Effector memory CD8-positive, alpha-beta T cell (primary cell): ENCODE results near the gene FAM168B.

Experiments used
- ATAC-seq: fragments of 150-1000 bp; cut with Tn5 transposase; replicated peaks from 2 replicates; pipeline ENCODE4 v1.10.0; 2021; ENCODE audit warnings: mild to moderate bottlenecking, moderate library complexity
- DNase-seq, 3 experiments: peaks; one replicate each; pipeline ENCODE4 v3.0.0; 2021
- H3K27ac Mint-ChIP-seq, 2 donors: one replicate each; pipeline ENCODE4 v1.8.0; 2022; ENCODE audit warnings: mild to moderate bottlenecking in 2 of 2, mixed read lengths in 2 of 2, moderate library complexity in 2 of 2
- H3K27me3 Mint-ChIP-seq, 2 donors: one replicate each; pipeline ENCODE4 v1.8.0; 2022; ENCODE audit warnings: mixed read lengths in 2 of 2
- H3K36me3 Mint-ChIP-seq: one replicate; pipeline ENCODE4 v1.8.0; 2022; ENCODE audit warnings: mild to moderate bottlenecking, moderate library complexity, mixed read lengths; ENCODE audit not compliant: insufficient read depth
- H3K4me1 Mint-ChIP-seq, 2 donors: one replicate each; pipeline ENCODE4 v1.8.0; 2022; ENCODE audit warnings: low read depth in 2 of 2, mixed read lengths in 2 of 2
- H3K4me3 Mint-ChIP-seq, 2 donors: one replicate each; pipeline ENCODE4 v1.8.0; 2022; ENCODE audit warnings: mild to moderate bottlenecking in 2 of 2, mixed read lengths in 2 of 2, moderate library complexity in 2 of 2
- H3K9me3 Mint-ChIP-seq, 2 donors: one replicate each; pipeline ENCODE4 v1.8.0; 2022; ENCODE audit warnings: mixed read lengths in 2 of 2
- total RNA-seq, 9 experiments: gene quantifications; one replicate each; lab custom pipeline; 2026; lab: John Stamatoyannopoulos, UW

Gene FAM168B, protein sequence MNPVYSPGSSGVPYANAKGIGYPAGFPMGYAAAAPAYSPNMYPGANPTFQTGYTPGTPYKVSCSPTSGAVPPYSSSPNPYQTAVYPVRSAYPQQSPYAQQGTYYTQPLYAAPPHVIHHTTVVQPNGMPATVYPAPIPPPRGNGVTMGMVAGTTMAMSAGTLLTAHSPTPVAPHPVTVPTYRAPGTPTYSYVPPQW
- 100 to 197 (median 186) reads per million in 9 experiments for total RNA-seq

DNA sequence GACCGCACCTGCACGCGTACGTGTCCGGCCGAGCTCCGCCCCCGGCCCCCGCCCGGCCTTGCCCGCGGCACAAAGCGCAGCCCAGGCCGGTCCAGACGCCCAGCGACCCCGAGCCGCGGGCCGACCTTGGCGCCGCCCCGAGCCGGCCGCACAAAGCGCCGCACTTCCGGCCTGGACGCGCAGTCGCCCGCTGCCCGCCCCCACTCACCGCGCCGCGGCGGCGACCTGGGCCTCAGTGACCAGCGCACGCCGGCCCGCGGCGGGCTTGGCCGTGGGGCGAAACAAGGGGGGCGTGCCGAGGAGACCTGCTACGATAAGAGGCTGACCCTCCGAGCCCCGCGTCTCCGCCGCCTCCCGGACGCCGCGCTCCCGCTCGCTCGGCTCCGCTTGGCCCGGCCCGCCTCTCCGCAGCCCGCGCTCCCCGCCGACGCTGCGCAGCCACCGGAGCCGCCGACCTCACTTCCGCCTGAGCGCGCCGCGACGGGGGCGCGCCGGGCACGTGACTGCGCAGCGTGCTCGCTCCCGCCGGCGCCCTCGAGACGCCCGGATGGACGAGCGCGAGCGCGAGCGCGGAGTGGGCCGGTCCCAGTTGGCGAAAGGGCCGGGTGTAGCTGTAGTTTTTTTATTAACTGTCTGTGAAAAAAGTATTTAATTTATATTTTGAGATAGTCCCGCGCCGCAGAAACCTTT is at the start of gene FAM168B:
TSS of gene FAM168B (minus strand) at position 455 of the 690 bp plus-strand sequence. CDS start 10,814 bp downstream, outside the sequence.
- Mint-ChIP-seq H3K9me3 (no peaks in the 10 kb centered on the region), H3K4me1 (peaks cover 7 to 27% of the 10 kb centered on the region in 2 donors), H3K27me3 (no peaks in the 10 kb centered on the region), H3K36me3 (peaks cover 32% of the 10 kb centered on the region), H3K27ac (peak within 1 kb of the TSS; percentile 95 to 97), H3K4me3 (peak within 1 kb of the TSS; percentile 87 to 95)
- ATAC-seq: peak; percentile 84
- peak; percentile 81 to 91 (median 89) for DNase-seq

DNA sequence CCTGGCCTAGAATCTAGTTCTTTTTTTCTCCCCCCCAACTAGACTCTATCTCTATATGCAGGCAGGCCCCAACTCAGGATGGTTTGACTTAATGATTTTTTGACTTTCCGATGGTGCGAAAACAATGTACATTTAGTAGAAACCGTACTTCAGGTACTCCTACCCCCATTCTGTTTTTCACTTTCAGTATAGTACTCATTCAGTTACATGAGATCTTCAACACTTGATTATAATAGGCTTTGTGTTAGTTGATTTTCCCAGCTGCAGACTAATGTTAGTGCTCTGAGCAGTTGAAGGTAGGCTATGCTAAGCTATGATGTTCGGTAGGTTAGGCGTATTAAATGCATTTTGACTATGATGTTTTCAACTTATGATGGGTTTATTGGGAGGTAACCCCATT is 49.6 kb upstream of the FAM168B start:
- no peak for DNase-seq
- Mint-ChIP-seq H3K4me1 (peaks cover 16 to 21% of the 10 kb centered on the region in 2 donors), H3K4me3 (no peak overlapping the region), H3K36me3 (peaks cover 75% of the 10 kb centered on the region), H3K27me3 (no peaks in the 10 kb centered on the region), H3K9me3 (no peaks in the 10 kb centered on the region), H3K27ac (peak overlapping the region in 1 of 2 donors; percentile 44)
- ATAC-seq: no peak

DNA sequence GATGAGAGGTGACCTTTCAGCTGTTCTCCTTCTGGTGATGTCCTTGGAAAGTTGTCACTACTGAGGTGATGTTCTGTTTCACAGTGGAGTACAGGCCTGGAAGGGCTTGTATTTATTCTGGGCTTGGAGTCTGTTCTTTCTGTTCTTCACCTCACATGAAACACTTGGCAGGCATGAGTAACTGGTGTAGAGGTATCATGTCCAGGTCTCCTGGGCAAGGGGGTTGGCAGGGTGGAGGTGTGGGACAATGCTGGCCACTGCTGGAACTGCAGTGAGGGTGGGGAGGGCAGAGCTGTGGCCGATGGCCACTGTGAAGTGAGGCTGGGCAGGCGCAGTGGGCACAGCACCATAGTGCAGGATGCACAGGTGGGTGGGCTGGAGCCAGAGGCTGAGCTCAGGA is 47.3 kb upstream of the FAM168B start:
- Mint-ChIP-seq H3K36me3 (peaks cover 74% of the 10 kb centered on the region), H3K9me3 (no peaks in the 10 kb centered on the region), H3K27ac (peak overlapping the region in 1 of 2 donors; percentile 73), H3K4me1 (peaks cover 20 to 36% of the 10 kb centered on the region in 2 donors), H3K4me3 (no peak overlapping the region), H3K27me3 (no peaks in the 10 kb centered on the region)
- ATAC-seq (no peak), DNase-seq (no peak)

DNA sequence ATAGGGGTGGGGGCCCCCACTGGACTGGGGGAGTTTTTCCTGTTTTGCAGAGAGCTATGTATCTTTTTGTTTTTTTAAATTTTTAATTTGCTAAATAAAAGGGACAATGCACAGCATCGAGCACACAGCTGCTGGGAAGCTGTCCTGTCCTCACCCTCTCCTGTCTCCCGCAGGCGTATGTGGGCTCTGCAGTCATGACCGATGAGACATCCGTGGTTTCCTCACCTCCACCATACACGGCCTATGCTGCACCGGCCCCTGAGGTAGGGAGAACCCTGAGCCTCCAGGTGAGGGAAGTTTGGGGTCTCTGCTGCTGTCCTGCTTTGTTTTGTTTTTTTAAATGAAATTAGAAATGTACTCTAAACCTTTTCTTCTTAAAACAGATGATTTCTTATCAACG is 39.5 kb upstream of the FAM168B start:
- Mint-ChIP-seq H3K4me3 (no peak overlapping the region), H3K27me3 (no peaks in the 10 kb centered on the region), H3K27ac (no peak overlapping the region), H3K4me1 (peaks cover 4 to 18% of the 10 kb centered on the region in 2 donors), H3K36me3 (peaks cover 82% of the 10 kb centered on the region), H3K9me3 (no peaks in the 10 kb centered on the region)
- ATAC-seq (peak; percentile 74), DNase-seq (no peak)

DNA sequence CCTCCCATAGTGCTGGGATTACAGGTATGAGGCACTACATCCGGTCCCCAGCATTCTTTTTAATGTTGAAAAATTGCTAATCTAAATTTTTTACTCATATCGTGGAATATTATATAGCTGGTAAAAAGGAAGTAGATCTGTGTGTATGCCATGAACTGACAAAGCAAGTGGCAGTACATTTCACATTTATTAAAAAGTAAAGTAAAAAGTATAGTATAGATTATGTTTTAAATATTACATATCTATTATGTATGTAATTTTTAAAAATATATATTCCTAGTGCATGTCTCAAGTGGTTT is 37.0 kb upstream of the FAM168B start:
- ATAC-seq (no peak), DNase-seq (no peak)
- Mint-ChIP-seq H3K36me3 (peaks cover 85% of the 10 kb centered on the region), H3K27ac (no peak overlapping the region), H3K4me3 (no peak overlapping the region), H3K9me3 (no peaks in the 10 kb centered on the region), H3K4me1 (peaks cover 0 to 4% of the 10 kb centered on the region in 2 donors), H3K27me3 (no peaks in the 10 kb centered on the region)

DNA sequence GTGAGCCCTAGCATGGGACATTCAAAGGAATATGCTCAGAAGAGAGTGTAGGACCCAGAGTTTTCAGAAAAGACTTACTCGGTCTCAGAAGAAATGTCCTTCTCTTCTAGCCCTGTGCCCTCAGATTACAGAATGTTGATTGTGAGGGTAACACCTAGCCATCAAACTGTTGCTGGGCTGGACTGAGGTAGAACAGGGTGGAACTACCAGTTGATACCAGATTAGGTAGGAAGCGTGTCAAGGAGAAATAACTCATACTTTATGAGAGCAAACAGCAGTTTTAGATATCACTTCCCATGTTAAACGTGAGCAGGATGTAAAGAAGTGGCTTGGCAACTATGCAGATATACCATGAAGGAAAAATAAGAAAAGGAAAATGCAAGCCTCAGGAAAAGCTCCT is 34.7 kb upstream of the FAM168B start:
- Mint-ChIP-seq H3K4me1 (peaks cover 2 to 12% of the 10 kb centered on the region in 2 donors), H3K27ac (no peak overlapping the region), H3K36me3 (peaks cover 76% of the 10 kb centered on the region), H3K4me3 (no peak overlapping the region), H3K27me3 (no peaks in the 10 kb centered on the region), H3K9me3 (no peaks in the 10 kb centered on the region)
- ATAC-seq (no peak), DNase-seq (no peak)

DNA sequence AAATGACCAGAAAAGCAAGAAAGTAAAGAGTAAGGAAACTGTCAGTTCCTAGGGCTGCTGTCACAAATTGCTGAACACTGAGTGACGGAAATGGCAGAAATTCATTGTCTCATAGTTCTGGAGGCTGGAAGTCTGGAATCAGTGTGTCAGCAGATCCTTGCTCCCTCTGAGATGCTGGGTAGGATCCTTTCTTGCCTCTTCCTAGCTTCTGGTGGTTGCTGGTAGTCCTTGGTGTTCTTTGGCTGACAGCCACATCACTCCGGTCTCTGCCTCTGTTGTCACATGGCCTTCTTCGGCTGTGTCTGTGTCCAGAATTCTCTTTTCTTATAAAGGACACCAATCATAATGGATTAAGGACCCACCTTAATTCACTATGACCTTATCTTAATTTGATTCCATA is 33.8 kb upstream of the FAM168B start:
- ATAC-seq (no peak), DNase-seq (no peak)
- no peaks in the 10 kb centered on the region for H3K27me3 Mint-ChIP-seq
- peak overlapping the region; percentile 55 to 57 for H3K27ac Mint-ChIP-seq
- H3K36me3 Mint-ChIP-seq: peaks cover 77% of the 10 kb centered on the region
- no peak overlapping the region for H3K4me3 Mint-ChIP-seq
- H3K9me3 Mint-ChIP-seq: no peaks in the 10 kb centered on the region
- peaks cover 2 to 12% of the 10 kb centered on the region in 2 donors for H3K4me1 Mint-ChIP-seq

DNA sequence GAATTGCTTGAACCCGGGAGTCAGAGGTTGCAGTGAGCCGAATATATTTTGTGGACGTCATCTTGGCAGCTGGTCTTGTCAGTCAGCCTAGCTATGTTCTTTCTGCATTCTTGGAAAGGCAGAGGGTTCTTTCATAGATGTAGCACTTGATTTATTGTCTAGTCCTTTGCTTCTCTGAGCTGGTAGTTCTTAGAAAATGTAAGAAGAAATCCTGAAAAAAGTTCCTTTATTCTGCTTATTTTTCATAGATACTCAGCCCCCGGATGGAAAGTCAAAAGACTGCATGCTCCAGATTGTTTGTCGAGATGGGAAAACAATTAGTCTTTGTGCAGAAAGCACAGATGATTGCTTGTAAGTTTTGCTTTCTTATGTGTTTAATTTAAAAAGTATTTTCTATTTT is 33.2 kb upstream of the FAM168B start:
- Mint-ChIP-seq H3K9me3 (no peaks in the 10 kb centered on the region), H3K36me3 (peaks cover 75% of the 10 kb centered on the region), H3K27ac (no peak overlapping the region), H3K4me1 (peaks cover 2 to 12% of the 10 kb centered on the region in 2 donors), H3K27me3 (no peaks in the 10 kb centered on the region), H3K4me3 (no peak overlapping the region)
- ATAC-seq (no peak), DNase-seq (no peak)

DNA sequence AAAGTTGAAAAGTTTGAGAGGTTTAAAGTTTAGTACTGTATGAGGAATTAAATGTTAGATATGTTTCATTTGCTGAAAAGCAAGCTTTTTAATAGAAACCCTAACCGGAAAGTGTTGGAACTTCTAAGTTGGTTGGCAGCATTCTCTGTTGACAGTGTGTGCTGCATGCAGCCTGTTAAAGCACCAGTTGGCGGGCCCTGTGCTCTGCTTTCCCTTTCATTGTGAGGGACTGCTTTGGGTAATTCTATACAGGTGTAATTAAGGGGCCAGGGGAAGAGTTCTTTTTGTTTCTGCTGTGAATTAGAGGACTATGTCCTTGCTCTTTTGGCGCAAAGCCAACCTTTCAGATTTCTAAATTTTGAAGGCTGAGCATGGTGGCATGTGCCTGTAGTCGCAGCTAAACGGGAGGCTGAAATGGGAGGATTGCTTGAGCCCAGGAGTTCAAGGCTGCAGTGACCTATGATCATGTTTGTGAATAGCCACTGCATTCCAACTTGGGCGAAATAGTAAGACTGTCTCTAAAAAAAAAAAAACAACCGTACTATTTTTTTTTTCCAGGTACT is 32.0 kb upstream of the FAM168B start:
- peaks cover 72% of the 10 kb centered on the region for H3K36me3 Mint-ChIP-seq
- no peak overlapping the region for H3K4me3 Mint-ChIP-seq
- no peaks in the 10 kb centered on the region for H3K27me3 Mint-ChIP-seq
- no peak overlapping the region for H3K27ac Mint-ChIP-seq
- H3K4me1 Mint-ChIP-seq: peaks cover 8 to 17% of the 10 kb centered on the region in 2 donors
- DNase-seq (no peak), ATAC-seq (no peak)
- no peaks in the 10 kb centered on the region for H3K9me3 Mint-ChIP-seq

DNA sequence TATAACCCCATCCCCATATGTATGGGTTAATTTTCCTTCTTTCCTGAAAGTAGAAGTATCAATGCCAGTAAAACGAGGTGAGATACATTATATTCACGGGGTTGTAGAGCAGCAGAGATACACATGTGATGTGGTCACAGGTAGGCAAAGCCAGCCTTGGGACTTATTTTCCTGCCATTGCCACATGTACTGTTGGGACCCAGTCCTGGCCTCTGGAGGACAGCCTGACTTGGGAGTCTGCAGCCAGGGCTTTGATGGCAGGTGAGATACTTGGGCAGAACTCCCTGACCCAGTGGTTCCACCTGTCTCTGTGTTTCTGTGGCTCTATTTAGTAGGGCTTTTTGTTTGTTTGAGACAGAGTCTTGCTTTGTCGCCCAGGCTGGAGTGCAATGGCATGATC is 29.9 kb upstream of the FAM168B start:
- DNase-seq (no peak), ATAC-seq (no peak)
- Mint-ChIP-seq H3K27ac (no peak overlapping the region), H3K27me3 (no peaks in the 10 kb centered on the region), H3K36me3 (peaks cover 61% of the 10 kb centered on the region), H3K4me3 (no peak overlapping the region), H3K9me3 (no peaks in the 10 kb centered on the region), H3K4me1 (peaks cover 12 to 28% of the 10 kb centered on the region in 2 donors)

DNA sequence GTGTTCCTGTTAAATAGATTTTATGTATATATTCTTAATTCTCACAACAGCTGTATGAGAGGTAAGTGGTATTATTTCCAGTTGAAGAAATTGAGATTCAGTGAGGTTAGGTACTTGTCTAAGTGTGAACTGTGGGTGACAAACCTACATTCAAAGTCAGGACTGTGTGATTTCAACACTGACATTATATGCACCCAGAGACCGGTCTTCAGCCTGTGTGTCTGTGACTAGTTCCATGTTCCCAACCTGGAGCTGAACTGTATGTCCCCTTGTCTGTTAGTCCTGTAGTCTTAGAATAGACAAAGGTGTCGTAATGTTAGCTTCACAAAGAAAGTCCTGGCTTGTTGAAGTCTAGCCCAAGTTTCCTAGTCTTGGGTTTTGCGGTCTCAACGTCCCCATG is 29.2 kb upstream of the FAM168B start:
- Mint-ChIP-seq H3K36me3 (peaks cover 56% of the 10 kb centered on the region), H3K4me3 (no peak overlapping the region), H3K27ac (no peak overlapping the region), H3K27me3 (no peaks in the 10 kb centered on the region), H3K4me1 (peaks cover 19 to 35% of the 10 kb centered on the region in 2 donors), H3K9me3 (no peaks in the 10 kb centered on the region)
- DNase-seq: no peak
- ATAC-seq: no peak

DNA sequence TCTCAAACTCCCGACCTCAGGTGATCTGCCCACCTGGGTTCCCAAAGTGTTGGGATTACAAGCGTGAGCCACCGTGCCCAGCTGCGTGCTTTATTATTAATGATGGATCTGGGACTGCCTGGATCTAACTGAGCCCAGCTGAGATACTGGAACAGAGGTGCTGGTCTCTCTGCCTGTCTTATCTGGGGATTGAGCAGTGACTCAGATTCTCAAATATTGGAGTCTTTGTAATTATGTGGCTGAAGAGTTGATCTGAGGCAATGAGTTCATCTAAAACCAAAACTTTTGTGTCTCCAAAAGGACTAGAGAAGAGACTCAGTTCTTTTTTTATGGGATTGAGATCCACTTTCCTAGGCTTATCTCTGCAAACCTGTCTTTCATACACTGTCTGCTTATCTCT is 28.2 kb upstream of the FAM168B start:
- Mint-ChIP-seq H3K36me3 (peaks cover 55% of the 10 kb centered on the region), H3K27ac (no peak overlapping the region), H3K27me3 (no peaks in the 10 kb centered on the region), H3K9me3 (no peaks in the 10 kb centered on the region), H3K4me3 (no peak overlapping the region), H3K4me1 (peaks cover 20 to 42% of the 10 kb centered on the region in 2 donors)
- no peak for ATAC-seq
- DNase-seq: no peak

DNA sequence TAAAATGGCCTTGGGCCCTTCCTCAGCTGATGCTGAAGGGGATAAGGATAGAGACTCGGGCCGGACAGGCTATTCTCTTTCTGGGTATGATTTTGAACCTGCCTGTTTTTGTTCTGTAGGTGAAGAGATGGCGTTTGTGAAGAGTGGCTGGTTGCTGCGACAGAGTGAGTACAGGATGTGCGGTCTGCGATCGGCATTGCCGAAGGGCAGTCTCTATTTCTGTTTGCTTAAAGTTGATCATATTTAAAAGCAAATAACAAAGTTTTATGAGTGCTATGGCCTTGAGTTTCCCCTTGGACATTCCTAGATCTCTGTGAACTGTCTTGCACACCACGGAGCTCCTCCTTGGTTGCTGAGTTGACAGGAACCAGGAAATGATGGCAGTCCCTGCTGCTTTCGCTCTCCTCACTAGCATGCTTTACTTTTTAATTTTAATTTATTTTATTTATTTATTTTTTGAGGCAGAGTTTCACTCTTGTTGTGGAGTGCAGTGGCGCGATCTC is 27.6 kb upstream of the FAM168B start:
- Mint-ChIP-seq H3K36me3 (peaks cover 50% of the 10 kb centered on the region), H3K27ac (peak overlapping the region; percentile 51 to 64), H3K9me3 (no peaks in the 10 kb centered on the region), H3K4me1 (peaks cover 20 to 46% of the 10 kb centered on the region in 2 donors), H3K4me3 (no peak overlapping the region), H3K27me3 (no peaks in the 10 kb centered on the region)
- ATAC-seq (no peak), DNase-seq (no peak)

DNA sequence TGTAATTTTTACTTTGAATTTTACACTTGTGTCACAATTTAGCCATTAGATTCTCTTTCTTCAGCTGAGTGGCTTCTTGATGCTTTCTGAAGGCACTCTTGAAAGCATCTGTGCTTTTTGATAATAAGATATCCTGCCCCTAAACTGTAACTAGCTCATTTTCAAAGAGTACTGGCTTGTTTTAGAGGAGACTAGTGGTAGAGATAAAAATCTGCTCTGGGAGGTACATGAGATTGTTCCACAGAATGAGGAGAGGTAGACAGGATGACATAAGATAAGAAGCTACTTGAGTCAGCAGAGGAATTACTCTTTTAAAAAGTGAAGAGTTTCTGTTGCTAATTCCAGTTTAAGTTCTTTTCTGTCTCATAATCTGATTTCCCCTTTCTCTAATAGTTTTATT is 22.5 kb upstream of the FAM168B start:
- Mint-ChIP-seq H3K4me3 (no peak overlapping the region), H3K27me3 (no peaks in the 10 kb centered on the region), H3K36me3 (peaks cover 35% of the 10 kb centered on the region), H3K4me1 (peaks cover 48 to 75% of the 10 kb centered on the region in 2 donors), H3K27ac (peak overlapping the region in 1 of 2 donors; percentile 62), H3K9me3 (no peaks in the 10 kb centered on the region)
- DNase-seq: no peak
- ATAC-seq: no peak
